Measurements from ENCODE around the gene RRP7A. TPM values are rescaled to one million over a fixed set of nuclear protein-coding genes. Genes with fewer than 3 reads are reported as not detected.

RRP7A gene
- total RNA-seq, 2 experiments from 2014 or later = 45.4 to 48.3 TPM

- H3K4me1 Mint-ChIP-seq (ENCODE audit: low read depth) = no peaks in the 10 kb centered on the region
- CTCF ChIA-PET = no interaction called here
These were observed 58.1 kb downstream of the RRP7A start for GRCh38 chr22:42461511-42461910.

More at GRCh38 chr22:42461511-42461910, 58.1 kb downstream of the RRP7A start:
- no peak overlapping the region for H3K27ac ChIP-seq (ENCODE audit: low read depth in 1 of 2, low read length in 2 of 2)
- no peak overlapping the region for H3K4me3 ChIP-seq (ENCODE audit: low read length)
- H3K4me1 ChIP-seq (ENCODE audit: insufficient read depth, low read length) = no peaks in the 10 kb centered on the region
- DNase-seq (no peak), ATAC-seq (ENCODE audit: poor library complexity) (no peak)
- intact Hi-C loops (cut with DNase I, micrococcal nuclease) = no loop called here
- H3K36me3 ChIP-seq (ENCODE audit: insufficient read depth, low read length) = no peaks in the 10 kb centered on the region
- no peak for TF ChIP-seq CTCF (IDR thresholded peaks at IDR 0.05)
- Mint-ChIP-seq H3K27me3 (peaks cover 23% of the 10 kb centered on the region), H3K27ac (no peak overlapping the region), H3K36me3 (ENCODE audit: low read depth) (no peaks in the 10 kb centered on the region), H3K9me3 (no peaks in the 10 kb centered on the region), H3K4me3 (no peak overlapping the region)
- peaks cover 0 to 10% of the 10 kb centered on the region in 2 experiments for H3K27me3 ChIP-seq (ENCODE audit: control insufficient read depth in 1 of 2, insufficient read depth in 2 of 2, low read length in 2 of 2)
- H3K9me3 ChIP-seq (ENCODE audit: control insufficient read depth in 1 of 2, insufficient read depth in 1 of 2, low read length in 2 of 2) = no peaks in the 10 kb centered on the region
- POLR2A ChIA-PET = no interaction called here

Other genes with a start within 250 kb of the RRP7A start
- gene TCF20, start 249.1 kb downstream of the RRP7A start, total RNA-seq = 10 to 100 TPM; 61.6 to 64.1 TPM
- under 1 TPM; 0.34 to 0.38 TPM for gene NFAM1, start 87.4 kb downstream of the RRP7A start, total RNA-seq
- gene SERHL2, start 34.2 kb upstream of the RRP7A start, total RNA-seq = under 1 TPM in 1 of 2 experiments, not detected in 1; 0.69 TPM
- gene POLDIP3, start 95.1 kb upstream of the RRP7A start, total RNA-seq = 10 to 100 TPM; 77.7 to 80.7 TPM
- 1 to 10 TPM; 4.3 to 5.3 TPM for gene ATP5MGL, start 120.8 kb upstream of the RRP7A start, total RNA-seq
- gene CYB5R3, start 129.6 kb upstream of the RRP7A start, total RNA-seq = 10 to 100 TPM; 39.8 to 41.2 TPM
- not detected for gene A4GALT, start 201.1 kb upstream of the RRP7A start, total RNA-seq

Measured in CD4-positive, alpha-beta T cell (primary cell).